HFFc6 (cell line): ENCODE data around the gene NUDT3. TPM values are rescaled to one million over a fixed set of nuclear protein-coding genes. Genes with fewer than 3 reads are reported as not detected.

Experiments
- DNase-seq: peaks from one replicate; pipeline ENCODE4 v3.0.0-alpha.2; 2018
- H3K27ac Mint-ChIP-seq: 2 replicates; pipeline ENCODE4 v1.8.0; 2020; ENCODE audit warnings: mild to moderate bottlenecking, mixed read lengths
- H3K27me3 Mint-ChIP-seq: 2 replicates; pipeline ENCODE4 v1.8.0; 2021; ENCODE audit warnings: mild to moderate bottlenecking, moderate library complexity, mixed read lengths; ENCODE audit not compliant: insufficient read depth
- H3K36me3 Mint-ChIP-seq: 2 replicates; pipeline ENCODE4 v1.8.0; 2021; ENCODE audit warnings: low read depth, mixed read lengths
- H3K4me1 Mint-ChIP-seq: 2 replicates; pipeline ENCODE4 v1.8.0; 2020; ENCODE audit warnings: low read depth, mixed read lengths
- H3K4me3 Mint-ChIP-seq: 2 replicates; pipeline ENCODE4 v1.8.0; 2020; ENCODE audit warnings: mild to moderate bottlenecking, moderate library complexity, mixed read lengths
- H3K9me3 Mint-ChIP-seq: 2 replicates; pipeline ENCODE4 v1.8.0; 2020; ENCODE audit warnings: mild to moderate bottlenecking, mixed read lengths
- CTCF ChIP-seq: fragments of 200-600 bp; sonication (generic); IDR thresholded peaks from 2 replicates; pipeline ENCODE4 v1.5.0; 2021; ENCODE audit warnings: antibody characterized with exemption, mild to moderate bottlenecking
- total RNA-seq, 6 experiments: library from RNA; stranded (reverse); fragmentation: NEBNext Ultra II Directional; extraction: Animal tissue kit (Norgen Biotek cat#: 25700); gene quantifications; 2 replicates in 1 of 6; 3 replicates in 5 of 6; pipeline ENCODE4 v1.2.3, GENCODE V29; 2021

The NUDT3 gene
- total RNA-seq, 6 experiments from 2014 or later: 11.3 to 18.9 (median 16.6) TPM

GRCh38 chr6:34276881-34277762 lies 115.3 kb downstream of the NUDT3 start:
- Mint-ChIP-seq H3K36me3 (peaks cover 14% of the 10 kb centered on the region), H3K27ac (no peak overlapping the region)
- no peak for TF ChIP-seq CTCF

GRCh38 chr6:34276191-34276590 lies 116.3 kb downstream of the NUDT3 start:
- Mint-ChIP-seq H3K27ac (no peak overlapping the region), H3K4me1 (no peaks in the 10 kb centered on the region), H3K27me3 (no peaks in the 10 kb centered on the region; the same call in 1 of the 2 replicates), H3K4me3 (no peak overlapping the region), H3K36me3 (peaks cover 14% of the 10 kb centered on the region), H3K9me3 (no peaks in the 10 kb centered on the region)
- DNase-seq: no peak
- no peak for TF ChIP-seq CTCF

More at GRCh38 chr6:34276881-34277762, 115.3 kb downstream of the NUDT3 start:
- no peaks in the 10 kb centered on the region for H3K4me1 Mint-ChIP-seq
- H3K27me3 Mint-ChIP-seq: no peaks in the 10 kb centered on the region; the same call in 1 of the 2 replicates
- H3K4me3 Mint-ChIP-seq: no peak overlapping the region
- DNase-seq: no peak
- no peaks in the 10 kb centered on the region for H3K9me3 Mint-ChIP-seq

- H3K36me3 Mint-ChIP-seq: peaks cover 14% of the 10 kb centered on the region
- no peaks in the 10 kb centered on the region; the same call in 1 of the 2 replicates for H3K27me3 Mint-ChIP-seq
- H3K4me3 Mint-ChIP-seq: no peak overlapping the region
- H3K9me3 Mint-ChIP-seq: no peaks in the 10 kb centered on the region
- no peak overlapping the region for H3K27ac Mint-ChIP-seq
- H3K4me1 Mint-ChIP-seq: no peaks in the 10 kb centered on the region
- TF ChIP-seq CTCF: no peak
- no peak for DNase-seq
These were observed 117.2 kb downstream of the NUDT3 start for GRCh38 chr6:34275128-34275804.

- no peak overlapping the region for H3K27ac Mint-ChIP-seq
- no peak for DNase-seq
These were observed 118.3 kb downstream of the NUDT3 start for GRCh38 chr6:34274129-34274528.

More at GRCh38 chr6:34274129-34274528, 118.3 kb downstream of the NUDT3 start:
- Mint-ChIP-seq H3K9me3 (no peaks in the 10 kb centered on the region), H3K4me3 (no peak overlapping the region), H3K36me3 (peaks cover 8% of the 10 kb centered on the region), H3K27me3 (no peaks in the 10 kb centered on the region; the same call in 1 of the 2 replicates), H3K4me1 (no peaks in the 10 kb centered on the region)
- no peak for TF ChIP-seq CTCF
